ENCODE data around the gene OR3A2. TPM values are rescaled to one million over a fixed set of nuclear protein-coding genes. Genes with fewer than 3 reads are reported as not detected.
"Not testable (repeated sequence)": the region's sequence is repeated elsewhere in the genome, so short reads cannot be mapped to it uniquely, and the experiment has no call there.

The OR3A2 gene
- total RNA-seq, 1 donor = not detected

- TF ChIP-seq CTCF (IDR thresholded peaks at IDR 0.05; ENCODE audit: insufficient read depth, low read length) = no peak
- DNase-seq (ENCODE audit: low read depth) = no peak
- H3K4me3 ChIP-seq (ENCODE audit: low read depth, low read length) = no peak overlapping the region
Observed at GRCh38 chr17:3335876-3336275, 50.2 kb downstream of the OR3A2 start.

GRCh38 chr17:3318336-3318735 lies 67.8 kb downstream of the OR3A2 start:
- H3K4me3 ChIP-seq (ENCODE audit: low read depth, low read length) = no peak overlapping the region
- no peak for TF ChIP-seq CTCF (IDR thresholded peaks at IDR 0.05; ENCODE audit: insufficient read depth, low read length)
- no peak for DNase-seq (ENCODE audit: low read depth)

DNA sequence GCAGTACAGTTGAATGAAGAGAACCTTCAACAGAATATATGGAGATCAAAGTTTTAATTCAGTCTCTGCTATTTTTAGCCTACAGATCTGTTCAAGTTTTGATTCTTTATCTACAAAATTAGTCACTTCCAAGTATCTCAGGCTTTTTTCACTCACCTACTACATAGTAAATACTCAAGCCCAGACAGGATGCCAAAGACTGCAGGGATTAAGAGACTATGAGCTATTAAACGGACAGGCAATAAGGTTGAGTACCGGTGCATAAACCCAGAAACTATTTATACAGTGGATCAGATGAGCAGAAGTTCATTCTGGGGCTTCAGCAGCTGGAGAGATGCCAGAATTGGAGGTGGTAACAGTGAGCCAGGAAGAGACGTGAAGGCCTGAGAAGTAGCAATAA lies 69.3 kb downstream of the OR3A2 start:
- DNase-seq (ENCODE audit: low read depth) = no peak
- no peak overlapping the region for H3K4me3 ChIP-seq (ENCODE audit: low read depth, low read length)
- no peak for TF ChIP-seq CTCF (IDR thresholded peaks at IDR 0.05; ENCODE audit: insufficient read depth, low read length)

DNA sequence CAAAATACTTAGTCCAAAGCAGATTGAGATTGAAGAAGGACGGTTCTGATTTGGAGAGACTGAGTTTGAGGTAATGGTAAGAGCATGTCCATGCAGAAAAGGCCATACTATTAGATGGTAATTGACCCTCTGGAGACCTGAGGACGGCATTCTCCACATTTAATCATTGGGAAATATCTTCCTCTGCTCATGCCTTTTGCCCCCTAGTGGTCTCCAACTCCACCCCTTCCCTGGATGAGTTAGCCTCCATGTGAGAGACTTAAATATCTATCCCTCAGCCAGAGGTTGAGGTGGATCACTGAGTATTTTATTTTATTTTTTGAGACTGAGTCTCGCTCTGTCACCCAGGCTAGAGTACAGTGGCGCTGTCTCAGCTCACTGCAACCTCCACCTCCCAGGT lies 77.5 kb downstream of the OR3A2 start:
- H3K4me3 ChIP-seq (ENCODE audit: low read depth, low read length) = no peak overlapping the region
- TF ChIP-seq CTCF (IDR thresholded peaks at IDR 0.05; ENCODE audit: insufficient read depth, low read length) = no peak
- DNase-seq (ENCODE audit: low read depth) = no peak

GRCh38 chr17:3298260-3298659 lies 87.8 kb downstream of the OR3A2 start, which contains the start of gene OR3A1:
Gene OR3A1 (minus strand): TSS chr17:3298360. CDS start chr17:3292582, 5,778 bp downstream.
- DNase-seq (ENCODE audit: low read depth) = no peak
- no peak for TF ChIP-seq CTCF (IDR thresholded peaks at IDR 0.05; ENCODE audit: insufficient read depth, low read length)
- H3K4me3 ChIP-seq (ENCODE audit: low read depth, low read length) = no peak within 1 kb of the TSS

DNA sequence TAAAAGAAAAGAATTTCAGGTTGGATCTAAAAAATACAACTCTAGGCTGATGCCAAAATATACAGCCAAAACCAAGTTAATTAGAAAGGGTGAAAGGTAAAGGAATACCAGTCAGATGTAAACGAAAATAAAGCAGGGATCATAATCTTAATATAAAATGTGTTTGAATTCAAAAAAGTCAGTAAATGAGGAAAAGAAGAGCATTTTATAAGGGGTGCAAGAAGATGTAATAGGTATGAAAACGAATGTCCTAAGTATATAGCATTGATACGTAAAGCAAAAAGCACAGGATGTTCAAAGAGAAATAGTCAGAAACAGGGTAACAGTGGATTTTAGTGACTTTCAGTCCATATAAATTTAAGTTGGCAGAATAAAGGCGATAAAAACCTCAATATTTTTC lies 90.5 kb downstream of the OR3A2 start:
- no peak for DNase-seq (ENCODE audit: low read depth)
- H3K4me3 ChIP-seq (ENCODE audit: low read depth, low read length) = no peak overlapping the region
- no peak for TF ChIP-seq CTCF (IDR thresholded peaks at IDR 0.05; ENCODE audit: insufficient read depth, low read length)

GRCh38 chr17:3293548-3293947 lies 92.6 kb downstream of the OR3A2 start:
- H3K4me3 ChIP-seq (ENCODE audit: low read depth, low read length); DNase-seq (ENCODE audit: low read depth): not testable (repeated sequence)
